ENCODE measurements around the gene SYT7.

DNA sequence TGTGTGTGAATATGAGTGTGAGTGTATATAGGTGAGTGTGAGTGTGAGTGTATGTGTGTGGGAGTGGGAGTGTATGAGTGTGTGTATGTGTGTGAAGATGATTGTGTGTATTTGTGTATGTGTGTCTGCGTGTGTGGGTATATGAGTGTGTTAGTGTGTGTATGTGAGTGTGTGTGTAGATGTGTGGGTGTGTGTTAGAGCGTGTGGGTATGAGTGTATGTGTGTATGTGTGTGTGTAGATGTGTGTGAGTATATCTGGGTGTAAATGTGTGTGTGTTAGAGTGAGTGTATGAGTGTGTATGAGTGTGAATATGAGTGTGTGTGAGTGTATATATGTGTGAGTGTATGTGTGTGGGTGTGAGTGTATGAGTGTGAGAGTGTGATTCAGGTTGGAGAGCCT lies 83.4 kb downstream of the SYT7 start:
- no peak for TF ChIP-seq POLR2AphosphoS5 (IDR thresholded peaks at IDR 0.05; ENCODE audit: low read depth, low read length)
- TF ChIP-seq POLR2A (IDR thresholded peaks at IDR 0.05; ENCODE audit: low read depth, low read length), result no peak

Data from GM12892 (cell line).